IMR-90 (cell line): ENCODE data around the gene ZNF732. TPM values are rescaled to one million over a fixed set of nuclear protein-coding genes. Genes with fewer than 3 reads are reported as not detected.

ENCODE experiments used
- ATAC-seq: fragments of 200-7000 bp; cut with Tn5 transposase; 2 replicates; pipeline ENCODE4 v1.9.1; 2020; ENCODE audit warnings: low read depth, mild to moderate bottlenecking, moderate library complexity
- BruUV-seq: library from RNA; stranded (reverse); fragments of 400-500 nt; replicated peaks from 2 replicates; lab custom pipeline; 2021; lab: Mats Ljungman, UMichigan
- CTCF ChIA-PET: fragments of 300-600 bp; formaldehyde crosslinking; extraction: SDS; loops from one replicate; lab custom pipeline; 2021; ENCODE audit warnings: antibody characterized with exemption; lab: Yijun Ruan, JAX
- POLR2A ChIA-PET: fragments of 300-600 bp; sonication (Branson Sonifier 250); formaldehyde crosslinking; loops from one replicate; lab custom pipeline; 2022; ENCODE audit warnings: antibody characterized with exemption; ENCODE audit not compliant: unreplicated experiment; lab: Charles Lee
- DNase-seq: peaks from one replicate; pipeline ENCODE4 v3.0.0; 2013
- H2AFZ ChIP-seq: replicated peaks from 2 replicates; pipeline ENCODE3; 2013; ENCODE audit warnings: low read length, mild to moderate bottlenecking; ENCODE audit not compliant: poor library complexity
- H2AK5ac ChIP-seq: 2 replicates; pipeline ENCODE4 v1.6.1; 2013; ENCODE audit warnings: low read depth, low read length, inconsistent platforms
- H2AK9ac ChIP-seq: replicated peaks from 2 replicates; pipeline ENCODE3; 2013; ENCODE audit warnings: mild to moderate bottlenecking, low read depth, low read length, moderate library complexity; ENCODE audit not compliant: poor library complexity
- H2BK120ac ChIP-seq: 2 replicates; pipeline ENCODE4 v1.6.1; 2013; ENCODE audit warnings: low read depth, low read length, inconsistent platforms
- H2BK15ac ChIP-seq: 3 replicates; pipeline ENCODE4 v1.6.1; 2013; ENCODE audit warnings: low read depth, low read length, inconsistent platforms
- H2BK20ac ChIP-seq: 2 replicates; pipeline ENCODE4 v1.6.1; 2013; ENCODE audit warnings: low read depth, mild to moderate bottlenecking, inconsistent platforms, low read length, moderate library complexity
- H2BK5ac ChIP-seq: 2 replicates; pipeline ENCODE4 v1.6.1; 2013; ENCODE audit warnings: mild to moderate bottlenecking, low read depth, low read length, inconsistent platforms; ENCODE audit not compliant: poor library complexity, severe bottlenecking
- H3K14ac ChIP-seq: replicated peaks from 2 replicates; pipeline ENCODE4 v1.6.1; 2013; ENCODE audit warnings: low read depth, low read length, inconsistent platforms
- H3K18ac ChIP-seq: 2 replicates; pipeline ENCODE4 v1.6.1; 2013; ENCODE audit warnings: low read depth, low read length, control low read depth
- H3K23ac ChIP-seq: 2 replicates; pipeline ENCODE4 v1.6.1; 2013; ENCODE audit warnings: low read depth, low read length, inconsistent platforms
- H3K27ac ChIP-seq: 2 replicates; pipeline ENCODE4 v1.5.1; 2013; ENCODE audit warnings: mild to moderate bottlenecking, control low read depth, low read length; ENCODE audit not compliant: insufficient read depth
- H3K27me3 ChIP-seq: 2 replicates; pipeline ENCODE4 v1.6.1; 2013; ENCODE audit warnings: low read length; ENCODE audit not compliant: control insufficient read depth, insufficient read depth
- H3K36me3 ChIP-seq: 2 replicates; pipeline ENCODE4 v1.6.1; 2013; ENCODE audit warnings: low read length, mixed read lengths; ENCODE audit not compliant: control insufficient read depth, insufficient read depth
- H3K4ac ChIP-seq: 2 replicates; pipeline ENCODE4 v1.6.1; 2013; ENCODE audit warnings: low read depth, low read length, inconsistent platforms
- H3K4me1 ChIP-seq: 2 replicates; pipeline ENCODE4 v1.6.1; 2013; ENCODE audit warnings: low read length, mixed read lengths; ENCODE audit not compliant: control insufficient read depth, insufficient read depth
- H3K4me2 ChIP-seq: 2 replicates; pipeline ENCODE4 v1.6.1; 2013; ENCODE audit warnings: low read depth, mild to moderate bottlenecking, control low read depth, low read length, moderate library complexity
- H3K4me3 ChIP-seq: 2 replicates; pipeline ENCODE4 v1.5.1; 2013; ENCODE audit warnings: low read depth, mild to moderate bottlenecking, control low read depth, low read length, moderate library complexity; ENCODE audit not compliant: insufficient read depth
- H3K56ac ChIP-seq: 2 replicates; pipeline ENCODE4 v1.6.1; 2013; ENCODE audit warnings: low read length, inconsistent platforms; ENCODE audit not compliant: insufficient read depth; ENCODE audit errors: extremely low read depth
- H3K79me1 ChIP-seq, 2 experiments: 2 replicates each; pipeline ENCODE4 v1.6.1; 2013; ENCODE audit warnings: low read length in 2 of 2, inconsistent platforms in 1 of 2, low read depth in 1 of 2
- H3K9ac ChIP-seq: 2 replicates; pipeline ENCODE4 v1.6.1; 2013; ENCODE audit warnings: low read depth, low read length, control low read depth
- H3K9me1 ChIP-seq: 2 replicates; pipeline ENCODE4 v1.6.1; 2013; ENCODE audit warnings: low read length, inconsistent platforms; ENCODE audit not compliant: insufficient read depth
- H3K9me3 ChIP-seq: 2 replicates; pipeline ENCODE4 v1.6.1; 2013; ENCODE audit warnings: low read length; ENCODE audit not compliant: control insufficient read depth, insufficient read depth
- H4K20me1 ChIP-seq: 2 replicates; pipeline ENCODE4 v1.6.1; 2013; ENCODE audit warnings: low read length, inconsistent platforms; ENCODE audit not compliant: insufficient read depth
- H4K5ac ChIP-seq: 2 replicates; pipeline ENCODE4 v1.6.1; 2013; ENCODE audit warnings: mild to moderate bottlenecking, low read depth, low read length, control low read depth
- H4K8ac ChIP-seq, 2 experiments: 2 replicates each; pipeline ENCODE4 v1.6.1; 2013; ENCODE audit warnings: low read depth in 2 of 2, low read length in 2 of 2, control low read depth in 1 of 2, inconsistent platforms in 1 of 2
- H4K91ac ChIP-seq: 2 replicates; pipeline ENCODE4 v1.6.1; 2013; ENCODE audit warnings: low read depth, low read length, inconsistent platforms; ENCODE audit not compliant: insufficient read depth
- CEBPB ChIP-seq: IDR thresholded peaks from 2 replicates; pipeline ENCODE4 v1.6.1; 2012; ENCODE audit warnings: low read depth, low read length, improper control_type of control experiment
- FOS ChIP-seq: fragments of 150-350 bp; IDR thresholded peaks from 2 replicates; pipeline ENCODE4 v1.6.1; 2016; ENCODE audit warnings: low read depth, low read length
- MAFK ChIP-seq: IDR thresholded peaks from 2 replicates; pipeline ENCODE4 v1.6.1; 2012; ENCODE audit warnings: low read depth, low read length, improper control_type of control experiment
- NFE2L2 ChIP-seq: fragments of 150-350 bp; IDR thresholded peaks from 2 replicates; pipeline ENCODE4 v1.6.1; 2016; ENCODE audit warnings: low read depth, mild to moderate bottlenecking, low read length
- RAD21 ChIP-seq: IDR thresholded peaks from 2 replicates; pipeline ENCODE4 v1.6.1; 2012; ENCODE audit warnings: low read length, improper control_type of control experiment
- WGBS, 2 experiments: methylation state at CpG; one replicate each; pipeline versions ENCODE4 v1.1.5 to v1.1.7; 2013; ENCODE audit warnings: missing lambda C conversion rate in 2 of 2; ENCODE audit not compliant: insufficient read length in 1 of 2; ENCODE audit errors: extremely low coverage in 2 of 2; 5-methylcytosine and 5-hydroxymethylcytosine counted together
- dilution Hi-C: fragments of 300-500 bp; cut with HindIII; formaldehyde crosslinking; loops from one replicate; pipeline ENCODE4 v1.14.3; 2018; ENCODE audit warnings: low sequenced_read_pairs; ENCODE audit not compliant: unreplicated experiment
- in situ Hi-C: fragments of 300-500 bp; cut with MboI; formaldehyde crosslinking; loops from 3 replicates; pipeline ENCODE4 v1.14.3; 2019; ENCODE audit warnings: low sequenced_read_pairs, inconsistent platforms, mixed read lengths
- intact Hi-C: fragments of 100-400 bp; cut with micrococcal nuclease; formaldehyde crosslinking; loops from 2 replicates; pipeline ENCODE4 v1.10.0; 2022
- polyA plus RNA-seq, 3 experiments: library from polyadenylated mRNA; depleted of rRNA; stranded (reverse); fragments of >200 nt; gene quantifications; 2 replicates each; pipeline ENCODE4 v1.2.3, GENCODE V29; 2012; ENCODE audit warnings: low replicate concordance in 1 of 3
- total RNA-seq: library from RNA; depleted of rRNA; stranded (reverse); fragments of >200 nt; gene quantifications from 2 replicates; pipeline ENCODE4 v1.2.3, GENCODE V29; 2012
- TF ChIP-seq, protein P1 (sequence below): conservative IDR thresholded peaks from 2 replicates; pipeline ENCODE4 v1.5.1; 2012; ENCODE audit warnings: mild to moderate bottlenecking, low read depth, low read length, improper control_type of control experiment

The ZNF732 gene
- total and polyA plus RNA-seq, 2 of the 4 experiments (the other 2 are of a cell fraction) = under 0.01 TPM; not detected in 1

DNA sequence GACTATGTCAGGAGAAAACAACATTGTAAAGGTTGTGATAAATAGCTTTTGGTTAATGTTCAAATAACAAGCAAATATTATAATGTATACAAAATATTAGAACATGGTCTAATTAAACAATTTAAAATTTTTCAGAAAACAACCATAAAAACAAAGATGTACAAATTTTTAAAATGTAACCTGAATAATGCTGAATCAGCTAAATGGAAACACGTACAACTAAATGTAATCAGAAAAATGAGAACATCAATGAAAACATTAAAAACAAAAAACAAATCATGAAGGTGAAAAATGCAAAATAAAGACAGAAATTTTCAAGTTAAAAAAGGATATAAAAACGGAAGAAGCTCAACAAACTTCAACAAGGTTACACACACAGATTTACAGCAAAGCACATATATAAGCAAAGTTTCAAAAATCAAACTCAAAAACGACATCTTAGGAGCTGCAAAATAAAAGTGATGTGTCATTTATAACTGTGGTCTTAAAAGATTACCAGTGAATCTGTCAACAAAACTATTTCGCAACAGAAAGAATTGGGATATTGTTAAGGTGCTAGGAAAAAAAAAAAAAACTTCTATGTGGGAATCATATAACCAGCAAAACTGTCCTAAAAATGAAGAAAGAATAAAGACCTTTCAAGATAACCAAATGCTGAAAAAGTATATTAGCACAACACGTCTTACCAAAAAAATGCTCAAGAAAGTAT, 31.8 kb downstream of the ZNF732 start:
- H3K4ac ChIP-seq = no peak overlapping the region
- peak; percentile 100 for TF ChIP-seq MAFK
- no peak for TF ChIP-seq NFE2L2
- TF ChIP-seq CEBPB = peak; percentile 70
- no peak for TF ChIP-seq RAD21
- no peak for TF ChIP-seq FOS
- TF ChIP-seq, protein P1, sequence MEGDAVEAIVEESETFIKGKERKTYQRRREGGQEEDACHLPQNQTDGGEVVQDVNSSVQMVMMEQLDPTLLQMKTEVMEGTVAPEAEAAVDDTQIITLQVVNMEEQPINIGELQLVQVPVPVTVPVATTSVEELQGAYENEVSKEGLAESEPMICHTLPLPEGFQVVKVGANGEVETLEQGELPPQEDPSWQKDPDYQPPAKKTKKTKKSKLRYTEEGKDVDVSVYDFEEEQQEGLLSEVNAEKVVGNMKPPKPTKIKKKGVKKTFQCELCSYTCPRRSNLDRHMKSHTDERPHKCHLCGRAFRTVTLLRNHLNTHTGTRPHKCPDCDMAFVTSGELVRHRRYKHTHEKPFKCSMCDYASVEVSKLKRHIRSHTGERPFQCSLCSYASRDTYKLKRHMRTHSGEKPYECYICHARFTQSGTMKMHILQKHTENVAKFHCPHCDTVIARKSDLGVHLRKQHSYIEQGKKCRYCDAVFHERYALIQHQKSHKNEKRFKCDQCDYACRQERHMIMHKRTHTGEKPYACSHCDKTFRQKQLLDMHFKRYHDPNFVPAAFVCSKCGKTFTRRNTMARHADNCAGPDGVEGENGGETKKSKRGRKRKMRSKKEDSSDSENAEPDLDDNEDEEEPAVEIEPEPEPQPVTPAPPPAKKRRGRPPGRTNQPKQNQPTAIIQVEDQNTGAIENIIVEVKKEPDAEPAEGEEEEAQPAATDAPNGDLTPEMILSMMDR = no peak
- H3K27ac ChIP-seq = no peak overlapping the region
- no peak overlapping the region for H4K91ac ChIP-seq
- H3K56ac ChIP-seq = no peak overlapping the region
- no peak overlapping the region for H3K18ac ChIP-seq
- no peak overlapping the region for H2BK15ac ChIP-seq
- peaks cover 17% of the 10 kb centered on the region for H3K9me3 ChIP-seq
- no peak overlapping the region for H3K14ac ChIP-seq
- no peaks in the 10 kb centered on the region for H3K9me1 ChIP-seq
- no peak overlapping the region for H3K4me2 ChIP-seq
- H2AK5ac ChIP-seq = no peak overlapping the region
- H2AFZ ChIP-seq = no peak overlapping the region
- H2BK5ac ChIP-seq = no peak overlapping the region
- no peaks in the 10 kb centered on the region for H3K36me3 ChIP-seq
- in situ Hi-C loops (no loop called here), intact Hi-C loops (no loop called here), dilution Hi-C loops (no loop called here)
- H3K27me3 ChIP-seq = no peaks in the 10 kb centered on the region
- no peaks in the 10 kb centered on the region for H3K79me1 ChIP-seq
- no peak overlapping the region for H3K4me3 ChIP-seq
- no peak overlapping the region for H2AK9ac ChIP-seq
- H3K4me1 ChIP-seq = no peaks in the 10 kb centered on the region
- H4K8ac ChIP-seq = no peak overlapping the region
- no peaks in the 10 kb centered on the region for H4K20me1 ChIP-seq
- H3K9ac ChIP-seq = no peak overlapping the region
- no peak for DNase-seq
- H2BK20ac ChIP-seq = no peak overlapping the region
- ChIA-PET POLR2A (no interaction called here), CTCF (no interaction called here)
- BruUV-seq = no TSS peak
- ATAC-seq = no peak
- no peak overlapping the region for H3K23ac ChIP-seq
- WGBS, 2 experiments = no CpG with 5 or more reads among the region's 5 CpGs
- H2BK120ac ChIP-seq = no peak overlapping the region
- H4K5ac ChIP-seq = no peak overlapping the region
